HCT116 (cell line): ENCODE results near the gene PDE10A. TPM values are rescaled to one million over a fixed set of nuclear protein-coding genes. Genes with fewer than 3 reads are reported as not detected.

Experiments
- ATAC-seq: fragments of 200-7000 bp; cut with Tn5 transposase; 2 replicates; pipeline ENCODE4 v1.9.1; 2020; ENCODE audit warnings: mild to moderate bottlenecking, moderate library complexity
- BruUV-seq: library from RNA; stranded (reverse); fragments of 400-500 nt; replicated peaks from 2 replicates; lab custom pipeline; 2021; lab: Mats Ljungman, UMichigan
- CTCF ChIA-PET: fragments of 300-600 bp; sonication (Branson Sonifier 250); formaldehyde crosslinking; loops from one replicate; lab custom pipeline; 2021; ENCODE audit warnings: antibody characterized with exemption; lab: Charles Lee
- POLR2A ChIA-PET: fragments of 300-600, 350-600 bp; sonication (Branson Sonifier 250); formaldehyde crosslinking; loops from one replicate; lab custom pipeline; 2021; ENCODE audit warnings: antibody characterized with exemption; lab: Charles Lee
- RAD21 ChIA-PET, 2 experiments: fragments of 300-600 bp; sonication (Branson Sonifier 250); formaldehyde crosslinking; loops; one replicate each; lab custom pipeline; 2023; ENCODE audit warnings: low total read pairs in 2 of 2; ENCODE audit not compliant: uncharacterized antibody in 2 of 2, unreplicated experiment in 2 of 2, low non-redundant PET in 1 of 2; lab: Charles Lee
- DNase-seq: peaks from one replicate; pipeline ENCODE4 v3.0.0-alpha.2; 2010; ENCODE audit warnings: low read depth, low spot score
- H2AFZ ChIP-seq: fragments of 200-600 bp; shearing (Covaris generic), sonication (generic); 2 replicates; pipeline ENCODE4 v1.6.1; 2017; ENCODE audit warnings: low read depth, mixed run types, mixed read lengths, antibody characterized with exemption, low read length; ENCODE audit not compliant: poor library complexity, severe bottlenecking
- H3K27ac ChIP-seq: 2 replicates; pipeline ENCODE4 v1.5.1; 2012; ENCODE audit warnings: low read depth, low read length
- H3K27me3 ChIP-seq: fragments of 200-600 bp; sonication (generic); 2 replicates; pipeline ENCODE4 v1.6.1; 2016; ENCODE audit warnings: mixed run types, low read length, mixed read lengths; ENCODE audit not compliant: insufficient read depth
- H3K36me3 ChIP-seq, 2 experiments: fragments of 200-500 bp in 1 of 2; fragments of 200-600 bp in 1 of 2; sonication (Bioruptor generic) in 1 of 2; sonication (generic) in 1 of 2; 2 replicates each; pipeline versions ENCODE4 v1.5.1 to v1.6.1; 2014 to 2016; ENCODE audit warnings: low read length in 2 of 2, inconsistent platforms in 1 of 2, mixed read lengths in 1 of 2, mixed run types in 1 of 2; ENCODE audit not compliant: insufficient read depth in 2 of 2, control insufficient read depth in 1 of 2
- H3K4me1 ChIP-seq, 2 experiments: fragments of 200-600 bp in 1 of 2; sonication (generic) in 1 of 2; 2 replicates each; pipeline versions ENCODE4 v1.5.1 to v1.6.1; 2012 to 2017; ENCODE audit warnings: low read length in 2 of 2, inconsistent platforms in 1 of 2, mild to moderate bottlenecking in 1 of 2, mixed read lengths in 1 of 2, mixed run types in 1 of 2, moderate library complexity in 1 of 2; ENCODE audit not compliant: insufficient read depth in 2 of 2, control insufficient read depth in 1 of 2
- H3K4me2 ChIP-seq: fragments of 200-600 bp; sonication (generic); 2 replicates; pipeline ENCODE4 v1.6.1; 2017; ENCODE audit warnings: mixed run types, low read length, mixed read lengths
- H3K4me3 ChIP-seq, 2 experiments: fragments of 200-600 bp in 1 of 2; sonication (generic) in 1 of 2; replicated peaks in 1 of 2; 2 replicates each; pipeline ENCODE4 v1.5.1; 2011 to 2016; ENCODE audit warnings: low read length in 2 of 2, control low read depth in 1 of 2, low read depth in 1 of 2, mild to moderate bottlenecking in 1 of 2, mixed read lengths in 1 of 2, mixed run types in 1 of 2
- H3K79me2 ChIP-seq: fragments of 200-600 bp; sonication (generic); 2 replicates; pipeline ENCODE4 v1.6.1; 2017; ENCODE audit warnings: mild to moderate bottlenecking, mixed run types, low read length, moderate library complexity, mixed read lengths; ENCODE audit not compliant: insufficient read depth
- H3K9ac ChIP-seq: fragments of 200-600 bp; sonication (generic); 2 replicates; pipeline ENCODE4 v1.6.1; 2016; ENCODE audit warnings: low read length, mixed read lengths
- H3K9me2 ChIP-seq: fragments of 200-600 bp; sonication (generic), shearing (Covaris generic); 2 replicates; pipeline ENCODE4 v1.6.1; 2017; ENCODE audit warnings: mixed run types, mild to moderate bottlenecking, moderate library complexity; ENCODE audit not compliant: insufficient read depth
- H3K9me3 ChIP-seq, 2 experiments: fragments of 200-500 bp in 1 of 2; fragments of 200-600 bp in 1 of 2; sonication (Bioruptor generic) in 1 of 2; sonication (generic) in 1 of 2; 2 replicates each; pipeline ENCODE4 v1.6.1; 2014 to 2017; ENCODE audit warnings: low read length in 2 of 2, mixed read lengths in 2 of 2, inconsistent platforms in 1 of 2, low read depth in 1 of 2, mild to moderate bottlenecking in 1 of 2, mixed run types in 1 of 2, moderate library complexity in 1 of 2; ENCODE audit not compliant: control insufficient read depth in 1 of 2, insufficient read depth in 1 of 2
- H4K20me1 ChIP-seq: fragments of 200-600 bp; sonication (generic), shearing (Covaris generic); 2 replicates; pipeline ENCODE4 v1.6.1; 2017; ENCODE audit warnings: mixed run types, mild to moderate bottlenecking, moderate library complexity; ENCODE audit not compliant: insufficient read depth
- ATF3 ChIP-seq: IDR thresholded peaks from 2 replicates; pipeline ENCODE4 v1.6.1; 2012
- CBX3 ChIP-seq: IDR thresholded peaks from 2 replicates; pipeline ENCODE4 v1.6.1; 2012; ENCODE audit warnings: low read depth
- CEBPB ChIP-seq: IDR thresholded peaks from 2 replicates; pipeline ENCODE4 v1.6.1; 2012; ENCODE audit warnings: low read depth
- EGR1 ChIP-seq: IDR thresholded peaks from 2 replicates; pipeline ENCODE4 v1.6.1; 2012; ENCODE audit warnings: low read depth
- ELF1 ChIP-seq: IDR thresholded peaks from 2 replicates; pipeline ENCODE4 v1.6.1; 2012; ENCODE audit warnings: low read depth, borderline replicate concordance
- EZH2 ChIP-seq: fragments of 200-600 bp; sonication (generic); IDR thresholded peaks from 2 replicates; pipeline ENCODE4 v1.6.1; 2017; ENCODE audit warnings: antibody characterized with exemption, mixed run types
- JUND ChIP-seq: IDR thresholded peaks from 2 replicates; pipeline ENCODE4 v1.6.1; 2012
- MAX ChIP-seq: IDR thresholded peaks from 2 replicates; pipeline ENCODE4 v1.6.1; 2012
- POLR2A ChIP-seq: IDR thresholded peaks from 2 replicates; pipeline ENCODE4 v1.7.0; 2011; ENCODE audit warnings: borderline replicate concordance; ENCODE audit not compliant: insufficient read depth, insufficient read length; ENCODE audit errors: extremely low read depth
- RAD21 ChIP-seq: IDR thresholded peaks from 2 replicates; pipeline ENCODE4 v1.6.1; 2012; ENCODE audit warnings: low read depth, mild to moderate bottlenecking
- SIN3A ChIP-seq: IDR thresholded peaks from 2 replicates; pipeline ENCODE4 v1.6.1; 2012; ENCODE audit warnings: low read depth
- TCF7L2 ChIP-seq: IDR thresholded peaks from 2 replicates; pipeline ENCODE4 v1.7.0; 2011; ENCODE audit warnings: borderline replicate concordance, inconsistent platforms; ENCODE audit not compliant: insufficient read depth, insufficient read length; ENCODE audit errors: extremely low read depth
- YY1 ChIP-seq: IDR thresholded peaks from 2 replicates; pipeline ENCODE4 v1.6.1; 2011; ENCODE audit warnings: low read length, low read depth, moderate library complexity, mild to moderate bottlenecking; ENCODE audit not compliant: insufficient replicate concordance; ENCODE audit errors: extremely low read depth
- ZBTB33 ChIP-seq: IDR thresholded peaks from 2 replicates; pipeline ENCODE4 v1.6.1; 2011; ENCODE audit warnings: mild to moderate bottlenecking, low read length, moderate library complexity; ENCODE audit not compliant: insufficient replicate concordance; ENCODE audit errors: extremely low read depth
- ZFX ChIP-seq: fragments of 450-650 bp; IDR thresholded peaks from 2 replicates; pipeline ENCODE4 v1.6.1; 2017
- intact Hi-C: fragments of 100-400 bp; cut with micrococcal nuclease; formaldehyde crosslinking; loops from 2 replicates; pipeline ENCODE4 v1.10.0; 2022
- total RNA-seq: library from RNA; stranded (reverse); gene quantifications from one replicate; pipeline ENCODE4 v1.2.1, GENCODE V29; 2021; ENCODE audit not compliant: unreplicated experiment
- TF ChIP-seq, protein P1 (sequence below), 3 experiments: fragments of 200-600 bp in 1 of 3; sonication (generic) in 1 of 3; IDR thresholded peaks in 2 of 3; conservative IDR thresholded peaks in 1 of 3; 2 replicates each; pipeline ENCODE4 v1.5.1; 2012 to 2017; ENCODE audit warnings: low read depth in 2 of 3, low read length in 2 of 3, antibody characterized with exemption in 1 of 3, borderline replicate concordance in 1 of 3, control low read depth in 1 of 3, mild to moderate bottlenecking in 1 of 3, mixed read lengths in 1 of 3, mixed run types in 1 of 3, moderate library complexity in 1 of 3; ENCODE audit not compliant: insufficient read depth in 1 of 3

Gene PDE10A
- total RNA-seq, 1 experiment from 2014 or later, result 0.37 TPM

DNA sequence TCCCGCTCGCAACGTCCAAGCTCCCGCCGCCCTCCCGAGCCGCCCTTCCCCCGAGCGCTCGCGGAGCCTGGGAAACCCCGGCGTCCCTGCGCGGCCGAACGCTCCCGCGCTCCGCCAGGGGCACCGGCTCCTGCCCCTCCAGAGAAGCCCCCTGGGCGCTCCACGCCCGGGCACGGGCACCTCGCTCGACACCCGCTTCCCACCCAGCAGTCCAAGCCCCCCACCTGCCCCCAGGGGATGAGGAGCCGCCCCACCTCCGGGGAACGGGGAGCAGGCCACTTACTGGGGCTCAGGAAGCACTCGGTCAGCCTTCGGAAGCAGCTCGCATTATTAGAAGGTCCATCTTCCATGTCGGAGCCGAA is 1.4 kb downstream of the PDE10A start:
- H3K27ac ChIP-seq, result no peak overlapping the region
- ATAC-seq, result no peak
- H4K20me1 ChIP-seq, result no peaks in the 10 kb centered on the region
- BruUV-seq, result no TSS peak
- H2AFZ ChIP-seq, result no peak overlapping the region
- no peak overlapping the region for H3K9ac ChIP-seq
- H3K9me2 ChIP-seq, result no peaks in the 10 kb centered on the region
- H3K36me3 ChIP-seq, result no peaks in the 10 kb centered on the region
- H3K79me2 ChIP-seq, result no peaks in the 10 kb centered on the region
- intact Hi-C loops, result no loop called here
- H3K4me1 ChIP-seq, result no peaks in the 10 kb centered on the region
- no peaks in the 10 kb centered on the region for H3K27me3 ChIP-seq
- no peak for TF ChIP-seq TCF7L2
- TF ChIP-seq, protein P1, sequence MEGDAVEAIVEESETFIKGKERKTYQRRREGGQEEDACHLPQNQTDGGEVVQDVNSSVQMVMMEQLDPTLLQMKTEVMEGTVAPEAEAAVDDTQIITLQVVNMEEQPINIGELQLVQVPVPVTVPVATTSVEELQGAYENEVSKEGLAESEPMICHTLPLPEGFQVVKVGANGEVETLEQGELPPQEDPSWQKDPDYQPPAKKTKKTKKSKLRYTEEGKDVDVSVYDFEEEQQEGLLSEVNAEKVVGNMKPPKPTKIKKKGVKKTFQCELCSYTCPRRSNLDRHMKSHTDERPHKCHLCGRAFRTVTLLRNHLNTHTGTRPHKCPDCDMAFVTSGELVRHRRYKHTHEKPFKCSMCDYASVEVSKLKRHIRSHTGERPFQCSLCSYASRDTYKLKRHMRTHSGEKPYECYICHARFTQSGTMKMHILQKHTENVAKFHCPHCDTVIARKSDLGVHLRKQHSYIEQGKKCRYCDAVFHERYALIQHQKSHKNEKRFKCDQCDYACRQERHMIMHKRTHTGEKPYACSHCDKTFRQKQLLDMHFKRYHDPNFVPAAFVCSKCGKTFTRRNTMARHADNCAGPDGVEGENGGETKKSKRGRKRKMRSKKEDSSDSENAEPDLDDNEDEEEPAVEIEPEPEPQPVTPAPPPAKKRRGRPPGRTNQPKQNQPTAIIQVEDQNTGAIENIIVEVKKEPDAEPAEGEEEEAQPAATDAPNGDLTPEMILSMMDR (IDR thresholded peaks at IDR 0.05 in 2 of 3, conservative IDR thresholded peaks at IDR 0.05 in 1 of 3; ENCODE audit: borderline replicate concordance in 1 of 3, insufficient read depth in 1 of 3, low read depth in 2 of 3, low read length in 2 of 3), result no peak
- no peak for TF ChIP-seq MAX
- no peak for TF ChIP-seq ELF1
- no peak for TF ChIP-seq EGR1
- no peak for TF ChIP-seq RAD21
- TF ChIP-seq CBX3, result no peak
- no peak for TF ChIP-seq SIN3A
- TF ChIP-seq CEBPB, result no peak
- no peak for TF ChIP-seq JUND
- no peak for TF ChIP-seq ZFX
- TF ChIP-seq EZH2, result no peak
- no peak for TF ChIP-seq ZBTB33
- TF ChIP-seq POLR2A, result no peak
- TF ChIP-seq ATF3, result no peak
- TF ChIP-seq YY1, result no peak
- RAD21 ChIA-PET, result no interaction called here
- POLR2A ChIA-PET, result no interaction called here
- no peak overlapping the region for H3K4me2 ChIP-seq
- CTCF ChIA-PET, result no interaction called here
- no peak for DNase-seq
- H3K4me3 ChIP-seq, result no peak overlapping the region
- H3K9me3 ChIP-seq, result no peaks in the 10 kb centered on the region; a peak in 1 of 4 replicates
